Measurements from ENCODE around the gene GVQW3. TPM values are rescaled to one million over a fixed set of nuclear protein-coding genes. Genes with fewer than 3 reads are reported as not detected.

The GVQW3 gene
- polyA plus RNA-seq, 2 of the 4 experiments (the other 2 are of a cell fraction) = 3.6 to 3.8 TPM

DNA sequence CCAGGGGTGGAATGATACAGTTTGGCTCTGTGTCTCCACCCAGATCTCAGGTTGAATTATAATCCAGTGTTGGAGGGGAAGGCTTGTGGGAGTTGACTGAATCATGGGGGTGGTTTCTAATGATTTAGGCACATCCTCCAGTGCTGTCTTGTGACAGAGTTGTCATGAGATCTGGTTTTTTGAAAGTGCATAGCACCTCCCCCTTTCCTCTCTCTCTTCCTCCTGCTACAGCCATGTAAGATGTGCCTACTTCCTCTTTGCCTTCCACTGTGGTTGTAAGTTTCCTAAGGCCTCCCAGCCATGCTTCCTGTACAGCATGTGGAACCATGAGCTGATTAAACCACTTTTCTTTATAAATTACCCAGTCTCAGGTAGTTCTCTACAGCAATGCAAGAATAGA, 45.3 kb upstream of the GVQW3 start:
- ChIA-PET POLR2A (no interaction called here), CTCF (interaction anchor here (0.9 to 1.3 kb wide), 2 partner anchors 8 to 18 kb away, joined by 3 read pairs; no protein-coding TSS in a partner anchor)
- Histone ChIP-seq H3K4me3 (no peak overlapping the region), H3K27ac (no peak overlapping the region), H3K9me3 (peaks cover 23% of the 10 kb centered on the region), H3K4me2 (no peak overlapping the region), H3K4me1 (no peaks in the 10 kb centered on the region)
- DNase-seq (ENCODE audit: low read depth in 1 of 2, low spot score in 1 of 2) = no peak
- ATAC-seq = no peak
- FAIRE-seq = no peak
- no peak for TF ChIP-seq CBX2 (IDR thresholded peaks at IDR 0.05; ENCODE audit: borderline replicate concordance, low read depth)

GRCh38 chr11:76336597-76336996, 44.5 kb upstream of the GVQW3 start:
- TF ChIP-seq MAFK (IDR thresholded peaks at IDR 0.05; ENCODE audit: partially characterized antibody) (no peak), SREBF2 (IDR thresholded peaks at IDR 0.05) (no peak), ESRRA (IDR thresholded peaks at IDR 0.05; ENCODE audit: borderline replicate concordance, low read length) (no peak), TP53 (CRISPR knock-in tag; IDR thresholded peaks at IDR 0.05) (no peak), RARB (CRISPR knock-in tag; IDR thresholded peaks at IDR 0.05) (no peak), PHF8 (IDR thresholded peaks at IDR 0.05; ENCODE audit: borderline replicate concordance, low read depth) (no peak)
- TF ChIP-seq, protein P1, sequence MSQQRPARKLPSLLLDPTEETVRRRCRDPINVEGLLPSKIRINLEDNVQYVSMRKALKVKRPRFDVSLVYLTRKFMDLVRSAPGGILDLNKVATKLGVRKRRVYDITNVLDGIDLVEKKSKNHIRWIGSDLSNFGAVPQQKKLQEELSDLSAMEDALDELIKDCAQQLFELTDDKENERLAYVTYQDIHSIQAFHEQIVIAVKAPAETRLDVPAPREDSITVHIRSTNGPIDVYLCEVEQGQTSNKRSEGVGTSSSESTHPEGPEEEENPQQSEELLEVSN (IDR thresholded peaks at IDR 0.05; ENCODE audit: borderline replicate concordance, low read depth) = no peak
- ChIA-PET CTCF (interaction anchor here (0.9 to 1.3 kb wide), 2 partner anchors 9 to 18 kb away, joined by 3 read pairs; no protein-coding TSS in a partner anchor), POLR2A (no interaction called here)
- Histone ChIP-seq H3K9me3 (peaks cover 23% of the 10 kb centered on the region), H3K4me1 (no peaks in the 10 kb centered on the region), H3K4me2 (no peak overlapping the region), H3K4me3 (no peak overlapping the region), H3K27ac (no peak overlapping the region)
- no peak for DNase-seq (ENCODE audit: low read depth in 1 of 2, low spot score in 1 of 2)
- no peak for FAIRE-seq
- 28% methylated on average over 2 of the region's 2 CpGs for WGBS (ENCODE audit: missing lambda C conversion rate)
- no peak for ATAC-seq

GRCh38 chr11:76337469-76337868, 43.7 kb upstream of the GVQW3 start:
- H3K4me3 ChIP-seq = no peak overlapping the region
- H3K4me1 ChIP-seq = no peaks in the 10 kb centered on the region
- no peak for FAIRE-seq
- no peak overlapping the region for H3K27ac ChIP-seq
- TF ChIP-seq, protein P2, sequence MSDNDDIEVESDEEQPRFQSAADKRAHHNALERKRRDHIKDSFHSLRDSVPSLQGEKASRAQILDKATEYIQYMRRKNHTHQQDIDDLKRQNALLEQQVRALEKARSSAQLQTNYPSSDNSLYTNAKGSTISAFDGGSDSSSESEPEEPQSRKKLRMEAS (IDR thresholded peaks at IDR 0.05) = no peak
- peak; percentile 76 for TF ChIP-seq MAFK (IDR thresholded peaks at IDR 0.05; ENCODE audit: partially characterized antibody)
- no peak for TF ChIP-seq TFCP2L1 (CRISPR knock-in tag; IDR thresholded peaks at IDR 0.05)
- TF ChIP-seq PHF8 (IDR thresholded peaks at IDR 0.05; ENCODE audit: borderline replicate concordance, low read depth) = no peak
- ChIA-PET CTCF (no interaction called here), POLR2A (no interaction called here)
- peaks cover 23% of the 10 kb centered on the region for H3K9me3 ChIP-seq
- no peak overlapping the region for H3K4me2 ChIP-seq
- no peak for ATAC-seq
- DNase-seq (ENCODE audit: low read depth in 1 of 2, low spot score in 1 of 2) = no peak
- WGBS (ENCODE audit: missing lambda C conversion rate) = 86% methylated on average over 1 of the region's 1 CpG

DNA sequence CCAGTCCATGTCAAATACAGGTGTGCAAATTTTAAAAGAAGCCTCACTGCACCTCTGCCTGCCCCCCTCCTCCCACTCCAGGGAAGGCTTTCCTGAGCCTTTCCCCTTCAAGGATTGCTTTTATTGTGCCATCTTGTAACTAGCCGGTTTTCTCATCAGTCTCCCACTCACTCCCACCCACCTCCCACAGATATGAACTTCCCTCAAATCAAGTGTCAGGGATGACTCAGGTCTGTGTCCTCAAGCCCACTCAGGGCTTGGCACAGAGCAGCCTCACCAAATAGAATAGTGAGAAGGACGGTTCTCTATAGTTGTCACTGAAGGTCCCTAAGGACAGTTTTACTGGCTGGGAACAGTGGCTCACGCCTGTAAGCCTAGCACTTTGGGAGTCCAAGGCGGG, 43.2 kb upstream of the GVQW3 start:
- no peak overlapping the region for H3K27ac ChIP-seq
- no peak for TF ChIP-seq SREBF2 (IDR thresholded peaks at IDR 0.05)
- TF ChIP-seq EHF (CRISPR knock-in tag; IDR thresholded peaks at IDR 0.05) = no peak
- TF ChIP-seq ZC3H11A (IDR thresholded peaks at IDR 0.05) = no peak
- TF ChIP-seq NFE2L2 (conservative IDR thresholded peaks at IDR 0.05; ENCODE audit: low read length) = no peak
- TF ChIP-seq, protein P1 (IDR thresholded peaks at IDR 0.05; ENCODE audit: borderline replicate concordance, low read depth) = no peak
- TF ChIP-seq HDAC2 (IDR thresholded peaks at IDR 0.05) = no peak
- TF ChIP-seq, protein P3, sequence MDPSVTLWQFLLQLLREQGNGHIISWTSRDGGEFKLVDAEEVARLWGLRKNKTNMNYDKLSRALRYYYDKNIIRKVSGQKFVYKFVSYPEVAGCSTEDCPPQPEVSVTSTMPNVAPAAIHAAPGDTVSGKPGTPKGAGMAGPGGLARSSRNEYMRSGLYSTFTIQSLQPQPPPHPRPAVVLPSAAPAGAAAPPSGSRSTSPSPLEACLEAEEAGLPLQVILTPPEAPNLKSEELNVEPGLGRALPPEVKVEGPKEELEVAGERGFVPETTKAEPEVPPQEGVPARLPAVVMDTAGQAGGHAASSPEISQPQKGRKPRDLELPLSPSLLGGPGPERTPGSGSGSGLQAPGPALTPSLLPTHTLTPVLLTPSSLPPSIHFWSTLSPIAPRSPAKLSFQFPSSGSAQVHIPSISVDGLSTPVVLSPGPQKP (IDR thresholded peaks at IDR 0.05; ENCODE audit: low read depth, low read length) = no peak
- TF ChIP-seq POLR2A (IDR thresholded peaks at IDR 0.05; ENCODE audit: low read length) = no peak
- no peak for TF ChIP-seq MYC (IDR thresholded peaks at IDR 0.05; ENCODE audit: borderline replicate concordance, low read length)
- TF ChIP-seq CHD4 (IDR thresholded peaks at IDR 0.05; ENCODE audit: borderline replicate concordance) = no peak
- TF ChIP-seq, protein P4, sequence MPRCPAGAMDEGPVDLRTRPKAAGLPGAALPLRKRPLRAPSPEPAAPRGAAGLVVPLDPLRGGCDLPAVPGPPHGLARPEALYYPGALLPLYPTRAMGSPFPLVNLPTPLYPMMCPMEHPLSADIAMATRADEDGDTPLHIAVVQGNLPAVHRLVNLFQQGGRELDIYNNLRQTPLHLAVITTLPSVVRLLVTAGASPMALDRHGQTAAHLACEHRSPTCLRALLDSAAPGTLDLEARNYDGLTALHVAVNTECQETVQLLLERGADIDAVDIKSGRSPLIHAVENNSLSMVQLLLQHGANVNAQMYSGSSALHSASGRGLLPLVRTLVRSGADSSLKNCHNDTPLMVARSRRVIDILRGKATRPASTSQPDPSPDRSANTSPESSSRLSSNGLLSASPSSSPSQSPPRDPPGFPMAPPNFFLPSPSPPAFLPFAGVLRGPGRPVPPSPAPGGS (IDR thresholded peaks at IDR 0.05) = no peak
- no peak for TF ChIP-seq KDM1A (IDR thresholded peaks at IDR 0.05; ENCODE audit: low read depth)
- TF ChIP-seq NPAS2 (CRISPR knock-in tag; IDR thresholded peaks at IDR 0.05; ENCODE audit: borderline replicate concordance) = no peak
- no peak for TF ChIP-seq HES2 (IDR thresholded peaks at IDR 0.05)
- TF ChIP-seq ATOH8 (CRISPR knock-in tag; IDR thresholded peaks at IDR 0.05; ENCODE audit: low read depth) = no peak
- no peak for DNase-seq (ENCODE audit: low read depth in 1 of 2, low spot score in 1 of 2)
- H3K4me1 ChIP-seq = no peaks in the 10 kb centered on the region
- ATAC-seq = no peak
- FAIRE-seq = no peak
- no peak overlapping the region for H3K4me3 ChIP-seq
- ChIA-PET POLR2A (no interaction called here), CTCF (no interaction called here)
- H3K4me2 ChIP-seq = no peak overlapping the region
- peaks cover 23% of the 10 kb centered on the region for H3K9me3 ChIP-seq
- WGBS (ENCODE audit: missing lambda C conversion rate) = 90% methylated on average over 4 of the region's 4 CpGs
